ENCODE results near the gene FAM163A.
"Not testable (repeated sequence)": the region's sequence is repeated elsewhere in the genome, so short reads cannot be mapped to it uniquely, and the experiment has no call there.

FAM163A gene

DNA sequence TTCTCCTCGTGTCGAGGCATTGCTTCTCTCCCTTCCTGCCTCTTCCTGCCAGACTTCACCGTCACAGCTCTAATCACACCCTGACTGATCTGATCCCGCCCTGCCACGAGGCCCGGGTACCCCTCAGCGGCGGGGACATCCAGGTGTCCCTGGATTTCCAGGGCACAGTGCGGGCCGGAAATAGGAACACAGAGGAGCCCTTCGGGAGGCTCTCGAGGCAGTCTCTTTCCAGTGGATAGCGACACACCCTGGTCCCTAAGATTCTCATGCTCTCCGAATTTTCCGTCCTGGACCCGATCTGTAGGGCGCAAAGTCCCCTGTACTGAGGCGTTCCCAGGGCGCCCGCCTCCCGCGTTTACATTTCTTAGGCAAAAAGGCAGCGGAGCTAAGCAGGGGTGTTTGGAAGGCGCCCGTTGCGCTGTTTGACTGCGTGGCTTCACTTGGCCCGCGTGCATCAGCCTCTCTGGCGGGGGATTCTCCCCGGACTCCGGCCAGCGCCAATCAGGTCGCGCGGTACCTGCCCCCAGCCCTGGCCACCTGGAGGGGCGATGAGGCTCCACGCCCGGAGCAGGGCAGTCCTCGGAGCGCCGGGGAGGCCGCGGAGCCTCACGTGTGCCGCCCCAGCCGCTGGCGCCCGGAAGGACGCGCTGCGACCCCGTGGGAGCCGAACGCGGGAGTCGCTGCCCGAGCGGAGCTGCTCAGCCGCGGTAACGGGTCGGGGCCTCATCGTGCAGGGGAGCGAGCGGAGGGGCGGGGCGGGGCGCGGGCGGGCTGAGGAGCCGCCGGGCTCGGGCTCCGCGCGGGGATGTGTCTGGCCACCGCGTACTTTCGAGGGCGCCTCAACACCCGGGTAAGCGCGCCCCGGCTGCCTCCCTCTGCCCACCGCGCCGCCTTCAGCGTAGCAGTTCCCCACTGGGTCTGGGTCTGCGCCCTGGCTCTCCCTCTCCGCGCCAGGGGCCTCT is at the start of gene FAM163A:
Gene FAM163A, plus strand, starts transcription at position 575 of the 962 bp plus-strand sequence. CDS start 69,807 bp downstream, outside the sequence.
- peak in 1 of 3 experiments; percentile 2 for DNase-seq (ENCODE audit: low read depth in 2 of 3, low spot score in 2 of 3)

DNA sequence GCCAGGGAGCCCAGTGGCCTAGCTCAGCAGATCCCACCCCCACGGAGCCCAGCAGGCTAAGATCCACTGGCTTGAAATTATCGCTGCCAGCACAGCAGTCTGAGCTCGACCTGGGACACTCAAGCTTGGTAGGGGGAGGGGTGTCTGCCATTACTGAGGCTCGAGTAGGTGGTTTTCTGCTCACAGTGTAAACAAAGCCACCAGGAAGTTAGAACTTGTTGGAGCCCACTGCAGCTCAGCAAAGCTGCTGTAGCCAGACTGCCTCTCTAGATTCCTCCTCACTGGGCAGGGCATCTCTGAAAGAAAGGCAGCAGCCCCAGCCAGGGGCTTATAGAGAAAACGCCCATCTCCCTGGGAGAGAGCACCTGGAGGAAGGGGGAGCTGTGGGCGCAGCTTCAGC is 48.6 kb upstream of the FAM163A start:
- not testable (repeated sequence) for DNase-seq (ENCODE audit: low read depth in 2 of 3, low spot score in 2 of 3)

DNA sequence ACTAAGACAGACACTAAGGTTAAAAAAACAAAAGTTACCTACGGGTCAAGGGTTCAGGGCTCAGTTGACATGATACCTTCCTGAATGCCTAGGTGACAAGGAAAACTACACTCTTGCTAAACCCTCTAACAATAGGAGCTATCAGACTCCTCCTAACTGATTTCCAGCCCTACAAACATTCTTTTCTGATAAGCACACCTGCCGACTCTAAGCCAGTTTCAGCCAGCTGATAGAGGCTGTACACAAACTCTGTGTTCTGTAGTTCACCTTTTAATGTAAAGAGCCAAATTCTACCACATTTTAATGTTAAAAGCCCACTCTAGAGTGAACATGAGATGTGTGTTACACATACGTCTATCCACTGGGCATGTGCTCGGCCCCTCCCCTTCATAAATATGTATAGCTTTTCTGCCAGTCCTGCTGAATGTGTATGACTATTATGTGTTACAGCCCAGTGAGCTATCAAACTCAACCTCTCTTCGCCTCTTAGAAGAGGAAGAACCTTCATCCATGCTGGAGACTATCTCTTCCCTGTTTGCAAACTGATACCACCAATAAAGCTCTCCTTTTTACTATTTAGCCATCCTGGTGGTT is 40.0 kb upstream of the FAM163A start:
- DNase-seq (ENCODE audit: low read depth in 2 of 3, low spot score in 2 of 3): no peak

DNA sequence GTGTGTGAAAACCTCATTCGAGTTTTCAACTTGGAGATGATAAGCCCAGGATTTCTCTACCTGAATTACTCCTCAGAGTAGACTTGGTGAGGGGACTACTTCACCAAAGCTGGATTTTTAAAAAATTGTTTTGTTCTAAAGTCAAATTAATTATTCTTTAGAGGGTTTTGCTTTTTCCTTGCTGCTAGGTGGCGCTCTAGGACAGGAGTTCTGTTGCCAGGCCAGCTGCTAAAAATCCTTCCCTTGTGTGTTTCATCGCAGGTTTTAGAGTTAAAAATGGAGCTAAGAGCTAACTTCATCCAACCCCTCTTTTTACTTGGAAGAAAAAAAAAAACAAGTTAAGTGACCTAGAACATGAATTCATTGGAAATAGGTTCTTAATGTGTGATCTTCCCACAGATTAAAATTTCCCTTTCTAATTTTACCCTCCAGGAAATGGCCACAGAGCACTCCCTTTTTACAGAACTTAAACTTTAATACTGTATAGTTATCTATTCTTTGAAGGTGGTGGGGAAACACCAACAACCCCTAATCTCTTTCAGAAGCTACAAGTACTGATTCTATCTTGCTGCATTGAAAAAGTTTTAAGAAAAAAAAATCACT is 36.7 kb upstream of the FAM163A start:
- peak in 1 of 3 experiments; percentile 14 for DNase-seq (ENCODE audit: low read depth in 2 of 3, low spot score in 2 of 3)

DNA sequence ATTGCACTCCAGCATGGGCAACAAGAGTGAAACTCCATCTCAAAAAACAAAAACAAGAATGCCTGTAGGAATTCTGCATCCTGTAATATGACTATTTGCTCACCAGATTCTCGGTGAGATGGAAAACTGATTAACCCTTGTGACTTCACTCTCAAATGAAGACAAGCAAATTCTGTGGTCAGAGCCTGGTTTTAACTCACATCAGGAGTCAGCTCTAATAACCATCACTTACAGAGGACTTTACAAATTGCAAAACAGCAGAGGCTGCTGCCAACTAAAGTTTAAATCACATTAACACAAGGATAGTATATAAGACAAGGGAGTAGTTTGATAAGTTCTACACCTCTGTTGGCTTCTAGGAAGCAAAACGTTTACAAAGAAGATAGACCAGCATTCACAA is 35.7 kb upstream of the FAM163A start:
- DNase-seq (ENCODE audit: low read depth in 2 of 3, low spot score in 2 of 3): no peak

DNA sequence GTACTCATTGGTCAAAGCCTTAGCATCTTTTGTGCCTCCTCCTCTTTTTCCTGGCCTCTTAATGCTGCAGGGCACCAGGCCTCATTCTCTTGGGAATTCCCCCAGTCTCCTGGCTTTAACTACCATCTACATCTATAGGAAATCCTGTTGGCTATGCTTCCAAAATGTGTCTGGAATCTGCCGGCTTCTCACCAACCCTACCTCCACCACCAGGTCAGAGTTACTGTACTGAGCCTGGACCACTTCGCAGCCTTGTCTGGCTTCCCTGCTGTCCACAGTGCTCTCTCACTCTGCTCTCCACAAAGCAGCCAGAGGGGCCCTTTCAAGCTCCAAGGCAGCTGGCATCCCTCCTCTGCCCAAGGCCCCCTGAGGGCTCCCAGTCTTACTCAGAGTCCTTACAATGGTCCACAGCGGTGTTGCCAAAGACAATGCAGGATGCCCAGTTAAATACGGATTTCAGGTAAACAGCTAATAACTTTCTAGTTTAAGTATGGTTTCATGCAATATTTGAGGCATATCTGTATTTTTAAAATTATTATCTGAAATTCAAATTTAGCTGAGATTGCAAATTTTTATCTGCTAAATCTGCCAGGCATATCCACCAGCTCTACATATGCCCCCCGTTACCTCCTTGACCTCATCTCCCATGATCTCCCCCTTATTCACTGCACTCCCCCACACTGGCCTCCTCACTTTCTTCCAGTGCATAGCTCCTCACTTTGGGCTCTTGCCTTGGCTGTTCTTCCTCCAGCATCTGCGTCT is 34.5 kb upstream of the FAM163A start:
- DNase-seq (ENCODE audit: low read depth in 2 of 3, low spot score in 2 of 3): no peak

DNA sequence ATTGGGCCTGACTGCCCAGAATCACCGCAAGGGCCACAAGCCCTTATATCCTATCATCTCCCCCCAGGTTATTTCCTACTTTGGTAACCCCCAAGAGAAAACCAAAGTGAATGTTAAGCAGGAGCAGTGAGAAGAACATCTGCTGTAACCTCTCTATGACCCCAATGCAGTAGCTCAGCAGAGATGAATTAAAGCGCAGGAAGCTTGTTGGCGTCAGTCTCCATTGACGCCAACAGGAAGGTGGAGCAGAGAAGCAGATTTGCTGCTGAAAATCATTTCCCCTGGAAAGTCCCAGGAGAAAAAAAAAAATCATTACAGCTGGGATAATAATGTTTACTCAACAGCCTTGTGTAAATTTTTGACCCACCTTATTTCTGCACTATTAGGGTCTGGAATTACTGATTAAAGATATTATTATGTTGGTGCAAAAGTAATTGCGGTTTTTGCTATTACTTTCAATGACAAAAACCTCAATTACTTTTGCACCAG is 33.2 kb upstream of the FAM163A start:
- no peak for DNase-seq (ENCODE audit: low read depth in 2 of 3, low spot score in 2 of 3)

DNA sequence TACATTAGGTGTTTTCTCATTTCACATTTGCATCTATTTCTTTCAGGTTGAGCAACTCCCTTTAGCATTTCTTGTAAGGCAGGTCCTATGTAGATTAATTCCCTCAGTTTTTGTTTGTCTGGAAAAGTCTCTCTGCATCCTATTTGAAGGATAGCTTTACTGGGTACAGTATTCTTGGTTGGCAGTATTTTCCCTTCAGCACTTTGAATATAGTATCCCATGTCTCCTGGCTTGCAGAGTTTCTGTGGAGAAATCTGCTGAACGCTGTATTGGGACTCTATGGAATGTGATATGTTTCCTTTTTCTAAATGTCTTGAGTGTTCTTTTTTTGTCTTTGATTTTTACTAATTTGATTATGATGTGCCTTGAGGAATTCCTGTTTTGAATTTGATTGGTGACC is 28.9 kb upstream of the FAM163A start:
- DNase-seq (ENCODE audit: low read depth in 2 of 3, low spot score in 2 of 3): no peak

DNA sequence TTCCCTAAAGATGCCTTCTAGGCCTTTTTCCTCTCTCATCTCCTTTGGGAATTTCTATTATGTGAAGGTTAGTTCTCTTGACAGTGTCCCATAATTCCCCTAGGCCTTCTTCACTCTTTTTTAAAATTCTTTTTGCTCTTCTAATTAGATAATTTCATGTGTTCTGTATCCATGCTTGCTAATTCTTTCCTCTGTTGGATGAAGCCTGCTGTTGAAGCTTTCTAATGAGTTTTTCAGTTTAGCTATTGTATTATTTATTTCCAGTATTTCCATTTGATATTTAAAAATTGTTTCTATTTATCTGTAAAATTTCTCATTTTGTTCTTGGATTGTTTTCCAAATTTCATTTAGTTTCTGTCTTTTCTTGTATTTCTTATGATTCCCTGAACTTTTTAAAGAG is 28.5 kb upstream of the FAM163A start:
- no peak for DNase-seq (ENCODE audit: low read depth in 2 of 3, low spot score in 2 of 3)

DNA sequence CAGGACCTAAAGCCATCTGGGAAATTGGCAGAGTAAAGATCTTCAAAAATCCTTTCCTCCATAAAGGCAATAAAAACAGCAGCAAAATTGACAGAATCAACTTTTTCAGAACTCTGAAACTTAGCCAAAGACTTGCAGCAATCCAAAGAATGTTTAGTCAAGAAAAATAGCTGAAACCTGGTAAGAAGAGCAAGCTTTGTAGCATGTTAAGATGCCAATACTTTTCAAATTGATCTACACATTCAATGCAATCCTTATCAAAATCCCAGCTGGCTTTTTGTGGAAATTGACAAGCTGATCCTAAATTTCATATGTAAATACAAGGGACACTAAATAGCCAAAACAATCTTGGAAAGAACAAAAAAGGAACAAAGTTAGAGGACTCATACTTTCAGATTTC is 23.8 kb upstream of the FAM163A start:
- DNase-seq (ENCODE audit: low read depth in 2 of 3, low spot score in 2 of 3): no peak

DNA sequence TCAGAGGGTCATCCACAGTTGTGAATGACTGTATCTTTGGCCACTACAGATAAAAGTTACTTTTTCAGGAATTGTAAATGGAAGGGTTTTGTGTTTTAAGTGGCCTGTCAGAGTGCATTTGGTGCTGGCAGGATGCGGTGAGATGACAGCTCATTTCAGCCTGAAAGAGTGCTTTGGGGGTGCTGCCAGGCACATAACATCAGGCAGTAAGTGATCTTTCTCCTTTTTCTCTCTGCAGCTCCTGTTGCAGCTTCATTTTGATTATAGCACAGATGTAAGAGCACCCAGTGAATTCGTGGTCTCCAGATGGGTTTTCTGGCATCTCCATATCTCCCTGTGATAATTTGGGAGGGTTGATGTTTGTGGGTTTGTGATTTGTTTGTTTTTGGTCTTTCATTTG is 14.8 kb upstream of the FAM163A start:
- no peak for DNase-seq (ENCODE audit: low read depth in 2 of 3, low spot score in 2 of 3)

DNA sequence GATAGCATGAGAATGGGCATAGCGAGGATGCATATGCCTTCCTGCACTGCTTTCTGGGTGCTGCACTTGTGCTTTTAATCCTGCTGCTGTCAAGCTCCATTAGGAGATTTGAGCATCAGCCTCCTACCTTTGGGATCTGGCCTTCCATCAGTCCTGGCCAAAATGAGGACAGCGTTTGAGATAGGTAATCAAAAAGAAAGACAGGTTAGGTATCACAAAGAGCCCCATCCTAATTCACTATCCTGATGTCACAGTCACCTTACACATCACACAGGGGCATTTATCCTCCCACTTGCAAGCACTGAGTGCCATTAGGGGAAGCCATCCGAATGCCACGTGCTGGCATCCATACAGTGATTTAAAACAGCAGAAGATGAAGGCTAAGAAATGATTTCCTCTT is 13.2 kb upstream of the FAM163A start:
- no peak for DNase-seq (ENCODE audit: low read depth in 2 of 3, low spot score in 2 of 3)

DNA sequence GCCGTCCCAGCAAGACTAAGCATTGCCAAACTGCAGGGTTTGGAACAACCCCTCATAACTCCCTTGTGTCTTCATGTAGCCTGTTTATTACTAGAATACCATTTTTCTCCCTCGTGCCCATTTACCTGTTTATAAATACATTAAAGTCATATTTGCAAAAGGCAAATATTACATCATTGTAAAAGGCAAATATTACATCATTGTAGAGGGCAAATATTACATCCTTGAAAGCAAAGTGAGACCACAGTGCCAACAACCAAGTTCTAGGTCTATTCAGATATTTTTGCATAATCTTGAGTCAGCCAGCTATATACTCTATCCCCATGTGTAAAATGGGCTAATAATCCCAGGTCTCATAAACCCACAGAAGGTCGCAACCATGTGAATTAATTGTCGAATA is 11.4 kb upstream of the FAM163A start:
- no peak for DNase-seq (ENCODE audit: low read depth in 2 of 3, low spot score in 2 of 3)

DNA sequence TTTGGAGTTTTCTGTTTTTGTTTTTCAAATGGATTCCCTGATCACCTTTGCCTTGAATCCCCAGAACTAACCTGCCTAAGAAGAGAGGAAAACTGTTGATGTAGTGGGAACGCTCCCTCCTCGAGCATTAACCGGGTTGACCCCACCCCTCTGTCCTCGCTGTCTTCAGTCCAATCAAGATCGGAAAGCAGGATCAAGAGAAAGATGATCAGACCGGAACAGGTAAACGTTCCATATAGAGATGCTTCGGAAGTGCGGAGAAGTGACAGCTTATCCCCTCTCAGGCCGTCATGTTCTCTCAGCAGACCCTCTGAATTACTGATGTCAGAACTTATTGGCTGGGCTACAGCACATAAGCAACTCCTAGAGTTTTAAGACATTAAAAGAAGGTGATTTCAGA is 800 bp upstream of the FAM163A start:
- DNase-seq (ENCODE audit: low read depth in 2 of 3, low spot score in 2 of 3): no peak

DNA sequence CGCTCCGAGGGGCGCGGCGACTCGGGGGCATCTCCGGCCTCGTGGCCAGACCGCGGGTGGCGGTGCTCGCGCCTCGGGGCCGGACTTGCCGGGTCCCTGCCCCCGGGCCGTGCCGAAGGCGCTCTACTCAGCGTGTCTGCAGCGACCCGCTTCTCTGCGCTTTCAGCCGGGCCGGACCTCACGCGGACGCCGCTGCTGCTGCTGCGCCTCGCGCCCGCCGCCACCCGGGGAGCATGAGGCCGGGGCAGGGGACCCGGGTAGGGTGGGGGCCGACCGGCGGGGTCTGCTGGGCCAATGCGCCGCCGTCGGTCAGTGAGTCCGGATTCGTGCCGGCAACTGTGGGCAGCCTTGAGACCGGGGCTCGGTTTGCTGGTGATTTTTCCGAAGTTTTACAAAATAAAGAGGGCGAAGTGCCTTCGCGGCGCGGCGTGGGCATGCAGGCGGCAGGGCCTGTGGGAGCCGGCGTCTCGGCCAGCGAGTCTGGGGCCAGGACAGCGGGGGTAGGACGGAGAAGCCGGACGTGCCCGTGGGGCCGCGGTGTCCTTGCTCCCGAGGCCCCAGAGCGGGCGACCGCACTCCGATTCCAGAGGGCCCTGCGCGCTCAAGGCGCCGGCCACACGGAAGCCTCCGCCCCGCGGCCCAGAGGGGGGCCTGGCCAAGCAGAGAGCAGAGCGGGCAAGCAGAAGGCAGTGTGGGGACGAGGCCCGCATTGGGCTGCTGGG is 749 bp downstream of the FAM163A start:
- DNase-seq (ENCODE audit: low read depth in 2 of 3, low spot score in 2 of 3): no peak

DNA sequence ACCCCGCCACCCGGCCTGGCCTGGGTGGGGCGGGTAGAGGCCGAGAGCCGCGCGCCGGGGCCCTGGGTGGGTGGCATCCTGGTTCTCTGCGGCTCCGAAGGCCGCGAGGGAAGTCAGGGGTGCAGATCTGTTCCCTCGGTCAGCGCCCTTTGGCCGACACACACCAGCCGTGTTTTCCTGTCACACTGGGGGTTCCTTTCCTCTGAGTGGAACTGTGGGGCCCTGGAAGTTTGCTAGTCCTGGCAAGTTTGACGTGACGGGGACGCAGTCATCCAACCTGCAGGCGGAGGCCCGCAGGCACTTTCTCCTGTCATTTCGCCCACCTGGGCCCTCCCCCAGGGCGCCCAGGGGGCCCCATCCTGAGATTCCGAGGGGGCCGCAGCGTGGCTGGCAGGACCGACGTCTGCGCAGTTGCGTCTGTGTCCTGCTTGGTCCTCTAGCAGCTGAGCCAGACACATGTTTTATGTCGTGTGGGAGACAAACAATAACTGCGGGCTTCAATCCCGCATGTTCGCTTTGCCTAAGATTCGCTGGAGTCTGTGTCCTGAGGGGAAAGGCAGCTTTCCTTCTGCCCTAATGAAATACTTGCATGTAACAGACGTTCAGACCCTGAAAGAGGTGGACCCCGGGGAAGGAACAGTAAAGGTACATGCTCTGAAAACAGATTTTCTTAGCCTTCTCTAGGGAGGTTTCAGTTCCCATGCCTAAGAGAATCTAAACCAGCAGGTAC is 1.5 kb downstream of the FAM163A start:
- no peak for DNase-seq (ENCODE audit: low read depth in 2 of 3, low spot score in 2 of 3)

DNA sequence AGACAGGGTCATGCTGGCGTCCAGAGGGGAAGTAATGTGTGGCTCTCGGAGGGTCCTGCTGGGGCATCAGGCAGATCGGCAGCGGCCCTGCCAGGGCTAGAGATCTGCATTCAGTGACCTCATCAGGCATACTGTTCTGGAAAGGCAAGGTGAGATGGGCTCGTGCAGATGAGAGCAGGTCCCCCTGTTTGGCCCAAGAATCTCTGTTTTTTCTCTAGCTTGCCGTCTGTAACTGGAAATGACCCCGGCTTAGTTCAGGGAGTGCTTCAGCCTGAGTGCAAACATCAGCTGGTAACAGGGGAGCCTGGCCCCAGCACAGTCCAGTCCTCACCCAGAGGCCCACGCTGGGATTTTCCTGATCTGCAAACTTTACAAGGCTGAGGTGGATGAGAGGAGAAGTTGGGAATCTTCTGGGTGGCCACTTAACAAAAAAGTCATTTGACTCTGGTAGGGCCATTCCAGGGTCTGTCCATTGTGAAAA is 2.1 kb downstream of the FAM163A start:
- no peak for DNase-seq (ENCODE audit: low read depth in 2 of 3, low spot score in 2 of 3)

DNA sequence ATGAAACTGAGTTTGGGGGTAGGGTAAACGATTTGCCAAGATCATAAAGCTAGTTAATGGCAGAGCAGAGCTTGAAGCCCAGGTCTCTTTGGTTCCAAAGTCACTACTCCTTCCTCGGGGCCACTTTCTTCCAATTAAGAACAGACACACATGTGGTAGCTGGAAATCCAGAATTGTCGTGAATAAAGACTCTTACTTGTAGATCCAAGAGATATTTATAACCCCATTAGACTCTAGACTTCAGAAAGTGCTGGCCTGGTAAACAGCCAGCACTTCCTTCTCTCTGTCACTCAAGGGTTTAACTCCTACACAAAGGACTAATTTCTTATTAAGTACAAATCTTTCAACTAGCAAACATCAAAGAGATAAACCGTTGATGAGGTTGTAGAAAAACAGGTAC is 2.7 kb downstream of the FAM163A start:
- DNase-seq (ENCODE audit: low read depth in 2 of 3, low spot score in 2 of 3): no peak

DNA sequence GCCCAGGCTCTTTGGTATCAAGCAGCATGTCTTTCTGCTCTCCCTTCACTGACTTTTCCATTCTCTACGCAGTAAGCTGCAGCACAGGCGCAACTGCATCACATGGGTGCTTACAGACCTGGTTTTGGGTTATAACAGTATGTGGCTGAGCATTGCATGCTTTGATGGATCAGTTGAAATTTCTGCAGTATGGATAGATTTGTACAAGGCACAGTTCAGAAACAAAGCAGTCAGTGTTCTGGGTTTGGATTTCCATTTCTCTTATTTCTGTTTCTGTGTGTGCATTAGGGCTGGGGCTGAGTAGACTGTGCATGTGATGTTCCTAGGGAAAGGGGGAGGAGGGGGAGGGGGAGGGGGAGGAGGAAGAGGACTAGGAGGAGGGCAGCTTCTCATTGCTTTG is 4.5 kb downstream of the FAM163A start:
- no peak for DNase-seq (ENCODE audit: low read depth in 2 of 3, low spot score in 2 of 3)

DNA sequence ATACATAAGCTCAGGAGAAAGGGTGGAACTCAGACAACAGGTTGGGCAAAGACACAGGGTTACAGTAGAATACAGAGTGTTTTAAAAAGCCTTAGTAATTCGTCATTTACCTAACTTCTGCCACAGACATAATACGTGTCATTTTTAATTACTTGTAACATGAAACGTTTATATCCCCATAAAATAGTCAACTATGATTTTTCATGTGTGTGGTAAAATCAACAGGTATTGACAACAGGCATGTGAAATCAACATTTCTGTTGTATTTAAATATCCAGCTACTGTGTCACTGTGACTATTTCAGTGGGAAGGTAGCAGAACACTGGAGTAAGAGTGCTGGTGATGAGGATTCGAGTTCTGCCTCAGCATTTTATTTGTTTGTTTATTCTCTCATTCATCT is 5.7 kb downstream of the FAM163A start:
- DNase-seq (ENCODE audit: low read depth in 2 of 3, low spot score in 2 of 3): no peak

Data from activated CD8-positive, alpha-beta memory T cell treated with anti-CD3 and anti-CD28 coated beads for 48 hours (primary cell).